ENCODE results near the gene NDUFS6. TPM values are rescaled to one million over a fixed set of nuclear protein-coding genes. Genes with fewer than 3 reads are reported as not detected.

Gene NDUFS6
- polyA plus RNA-seq, 1 donor from 2014 or later: 72.0 TPM

- H3K9me2 ChIP-seq (ENCODE audit: insufficient read depth, low read length): no peaks in the 10 kb centered on the region
- no peak overlapping the region for H3K4me3 ChIP-seq (ENCODE audit: low read length)
- peaks cover 5% of the 10 kb centered on the region for H3F3A ChIP-seq (ENCODE audit: insufficient read depth, low read length, poor library complexity, severe bottlenecking)
- H4K20me1 ChIP-seq (ENCODE audit: insufficient read depth): no peaks in the 10 kb centered on the region
- H3K36me3 ChIP-seq (ENCODE audit: insufficient read depth, low read length): no peaks in the 10 kb centered on the region
- H3K4me2 ChIP-seq (ENCODE audit: low read length): no peak overlapping the region
- H3K27me3 ChIP-seq (ENCODE audit: insufficient read depth, low read depth, low read length): no peaks in the 10 kb centered on the region
- TF ChIP-seq EZH2 (IDR thresholded peaks at IDR 0.05; ENCODE audit: borderline replicate concordance, insufficient read depth, low read length, poor library complexity, severe bottlenecking) (no peak), EP300 (conservative IDR thresholded peaks at IDR 0.05; ENCODE audit: poor library complexity, severe bottlenecking) (no peak), REST (IDR thresholded peaks at IDR 0.05; ENCODE audit: borderline replicate concordance) (no peak), CTCF (IDR thresholded peaks at IDR 0.05; ENCODE audit: poor library complexity, severe bottlenecking) (no peak), RAD21 (conservative IDR thresholded peaks at IDR 0.05) (no peak), SMC3 (conservative IDR thresholded peaks at IDR 0.05; ENCODE audit: poor library complexity) (no peak), POLR2AphosphoS5 (IDR thresholded peaks at IDR 0.05) (no peak), MXI1 (conservative IDR thresholded peaks at IDR 0.05; ENCODE audit: poor library complexity, severe bottlenecking) (no peak), TAF1 (IDR thresholded peaks at IDR 0.05; ENCODE audit: low read depth) (no peak)
- H3K9me3 ChIP-seq (ENCODE audit: low read length): no peaks in the 10 kb centered on the region
- no peak overlapping the region for H3K27ac ChIP-seq (ENCODE audit: low read length)
- no peak overlapping the region for H3K9ac ChIP-seq (ENCODE audit: low read length)
- H2AFZ ChIP-seq (ENCODE audit: low read depth, low read length): no peak overlapping the region
- H3K79me2 ChIP-seq (replicated peaks; ENCODE audit: insufficient read depth, low read length): peaks cover 5% of the 10 kb centered on the region
Observed at GRCh38 chr5:1796371-1797102, 4.7 kb upstream of the NDUFS6 start.

- TF ChIP-seq EZH2 (IDR thresholded peaks at IDR 0.05; ENCODE audit: borderline replicate concordance, insufficient read depth, low read length, poor library complexity, severe bottlenecking) (no peak), CTCF (IDR thresholded peaks at IDR 0.05; ENCODE audit: poor library complexity, severe bottlenecking) (no peak), EP300 (conservative IDR thresholded peaks at IDR 0.05; ENCODE audit: poor library complexity, severe bottlenecking) (no peak), RAD21 (conservative IDR thresholded peaks at IDR 0.05) (no peak), REST (IDR thresholded peaks at IDR 0.05; ENCODE audit: borderline replicate concordance) (no peak)
- Histone ChIP-seq H3K9ac (ENCODE audit: low read length) (no peak overlapping the region), H4K20me1 (ENCODE audit: insufficient read depth) (no peaks in the 10 kb centered on the region), H3K9me3 (ENCODE audit: low read length) (no peaks in the 10 kb centered on the region), H3K27ac (ENCODE audit: low read length) (no peak overlapping the region), H2AFZ (ENCODE audit: low read depth, low read length) (no peak overlapping the region), H3F3A (ENCODE audit: insufficient read depth, low read length, poor library complexity, severe bottlenecking) (peaks cover 5% of the 10 kb centered on the region), H3K4me3 (ENCODE audit: low read length) (no peak overlapping the region), H3K9me2 (ENCODE audit: insufficient read depth, low read length) (no peaks in the 10 kb centered on the region), H3K79me2 (replicated peaks; ENCODE audit: insufficient read depth, low read length) (peaks cover 12% of the 10 kb centered on the region), H3K4me2 (ENCODE audit: low read length) (no peak overlapping the region), H3K36me3 (ENCODE audit: insufficient read depth, low read length) (no peaks in the 10 kb centered on the region), H3K27me3 (ENCODE audit: insufficient read depth, low read depth, low read length) (no peaks in the 10 kb centered on the region)
Observed at GRCh38 chr5:1797103-1797800, 4.0 kb upstream of the NDUFS6 start.

Measured in neural cell (in vitro differentiated cells).